OCI-LY3 (cell line): ENCODE measurements around the gene MRPS14.

Experiments used
- CTCF ChIP-seq: fragments of 200-600, 300-600 bp; sonication (generic); IDR thresholded peaks from 2 replicates; pipeline ENCODE4 v1.5.1; 2014; ENCODE audit warnings: antibody characterized with exemption, low read length, low read depth
- EZH2phosphoT487 ChIP-seq: fragments of 200-600 bp; shearing (Covaris generic); IDR thresholded peaks from 2 replicates; pipeline ENCODE4 v1.6.1; 2018; ENCODE audit warnings: antibody characterized with exemption, mixed run types, low read depth

GRCh38 chr1:174990382-174990999, 32.7 kb downstream of the MRPS14 start:
- TF ChIP-seq CTCF (no peak), EZH2phosphoT487 (no peak)
